ENCODE data around the gene CORO2A.
"Not testable (repeated sequence)": the region's sequence is repeated elsewhere in the genome, so short reads cannot be mapped to it uniquely, and the experiment has no call there.

Gene CORO2A

DNA sequence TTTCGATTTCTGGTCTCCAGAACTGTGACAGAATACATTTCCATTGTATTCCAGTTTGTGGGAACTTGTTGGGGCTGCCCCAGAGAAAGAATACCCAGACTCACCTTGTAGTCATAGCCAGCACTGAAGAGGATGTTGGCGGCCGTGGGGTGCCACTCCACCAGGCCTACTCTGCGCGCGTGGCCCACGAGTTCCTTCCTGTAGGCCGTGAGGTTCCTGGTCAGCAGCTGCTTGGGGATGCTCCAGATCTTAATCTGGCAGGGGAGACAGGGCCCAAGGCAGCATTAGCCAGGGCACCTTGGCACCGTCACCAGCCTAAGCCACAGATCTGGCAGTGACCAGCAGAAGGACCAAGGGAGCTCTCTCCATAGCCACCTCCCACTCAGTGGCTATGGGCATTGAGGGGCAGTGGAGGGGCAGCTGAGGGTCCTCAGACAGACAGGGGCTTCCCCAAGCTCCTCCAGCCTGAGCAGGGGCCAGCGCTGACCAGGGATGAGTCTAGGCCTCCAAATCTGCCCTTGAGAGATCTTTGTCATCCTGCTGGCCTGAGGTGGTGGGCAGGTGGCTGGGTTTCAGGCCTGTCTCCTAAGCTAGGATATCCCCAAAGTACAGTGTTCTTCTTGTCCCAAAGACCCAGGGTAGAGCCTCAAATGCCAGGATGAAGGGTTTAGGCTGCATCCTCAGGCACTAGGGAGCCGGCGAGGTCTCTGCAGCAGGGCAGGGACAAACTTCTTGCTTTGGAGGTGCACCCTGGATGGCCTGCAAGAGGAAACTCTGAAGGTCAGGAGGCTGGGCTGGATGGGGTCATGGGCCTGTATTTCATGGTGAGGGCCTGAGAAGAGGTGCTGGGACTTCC is 57.5 kb downstream of the CORO2A start:
- FAIRE-seq = no peak

DNA sequence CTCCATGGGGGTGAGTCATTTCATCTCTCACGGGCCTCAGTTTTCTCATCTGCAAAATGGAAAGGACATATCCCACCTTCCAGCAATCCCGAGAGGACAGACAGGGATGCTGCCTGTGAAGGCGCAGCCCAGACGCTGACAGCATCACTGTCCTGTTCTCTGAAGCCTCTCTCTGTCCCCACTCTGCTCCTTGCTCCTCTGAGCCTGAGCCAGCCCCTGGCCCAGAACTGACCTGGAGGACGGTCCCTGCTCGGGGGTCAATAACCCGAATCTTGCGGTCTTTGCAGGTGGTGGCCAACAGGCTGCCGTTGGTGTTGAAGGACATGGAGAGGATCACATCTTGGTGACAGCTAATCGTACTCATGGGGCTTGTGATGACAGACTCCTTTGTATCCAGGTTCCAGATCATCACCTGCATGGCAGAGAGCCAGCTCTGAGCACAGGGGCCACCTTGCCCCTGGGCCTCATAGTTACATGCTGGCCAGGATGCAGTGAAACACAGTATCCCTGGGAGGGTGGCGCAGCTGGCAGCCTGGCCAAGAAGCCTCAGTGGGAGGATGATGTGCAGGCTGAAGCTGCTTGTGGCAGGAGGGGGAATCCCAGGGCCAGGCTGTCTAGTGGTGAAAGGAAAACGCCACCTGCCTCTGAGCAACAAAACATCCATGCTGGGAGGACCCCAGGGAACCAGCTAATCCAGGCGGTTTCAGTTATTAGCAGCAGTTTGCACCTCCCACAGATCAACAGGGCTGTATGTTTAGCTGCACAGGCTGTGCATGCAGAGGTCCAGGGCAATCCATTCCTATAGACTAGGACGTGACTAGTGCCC is 59.4 kb downstream of the CORO2A start:
- FAIRE-seq = no peak

DNA sequence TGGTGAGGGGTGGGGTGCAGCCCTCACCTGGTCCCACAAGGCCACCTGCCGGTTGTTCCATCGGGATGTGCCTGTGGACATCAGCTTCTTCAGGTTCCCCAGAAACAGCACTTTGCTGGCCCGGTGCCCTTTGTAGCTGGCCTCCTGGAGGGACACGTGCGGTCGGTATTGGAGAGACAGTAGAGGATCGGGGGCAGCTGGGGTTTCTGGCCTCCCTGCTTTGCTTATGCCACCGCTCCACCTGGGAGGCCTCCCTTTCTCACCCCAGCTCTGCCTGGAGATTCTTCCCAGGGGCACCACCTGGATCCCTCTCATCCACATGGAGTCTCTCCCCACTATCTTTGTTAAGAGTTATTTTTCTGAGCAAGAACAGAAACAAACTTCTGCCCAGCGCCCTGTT is 60.3 kb downstream of the CORO2A start:
- FAIRE-seq = no peak

DNA sequence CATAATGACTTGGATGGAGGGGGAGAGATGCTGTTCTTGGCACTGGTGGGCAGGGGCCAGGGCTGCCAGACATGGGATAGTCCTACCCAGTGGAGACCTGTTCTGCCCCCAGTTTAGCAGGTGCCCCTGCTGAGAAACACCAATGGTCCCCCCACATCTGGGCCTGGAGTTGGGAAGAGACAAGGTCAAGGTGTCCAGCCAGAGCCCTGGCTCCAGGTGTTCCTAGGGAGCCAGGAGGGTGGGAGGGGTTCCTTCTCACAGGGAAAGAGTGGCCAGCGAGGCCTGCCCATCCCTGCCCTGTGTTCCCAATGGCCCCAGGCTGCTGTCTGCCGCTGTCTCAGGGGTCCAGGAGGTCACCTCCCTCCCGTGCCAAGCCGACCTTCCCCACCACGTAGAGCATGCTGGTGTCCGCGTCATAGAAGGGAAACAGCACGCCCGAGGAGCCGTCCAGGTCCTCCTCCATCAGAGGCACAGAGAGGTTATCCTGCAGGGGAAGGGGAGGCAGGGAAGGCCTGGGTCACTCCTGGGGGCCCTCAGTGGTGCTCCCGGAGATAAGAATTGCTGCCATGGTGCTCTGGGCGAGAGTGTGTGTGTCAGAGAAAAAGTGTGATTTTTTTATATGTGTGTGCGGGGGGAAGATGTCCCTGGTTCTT is 61.7 kb downstream of the CORO2A start:
- no peak for FAIRE-seq

DNA sequence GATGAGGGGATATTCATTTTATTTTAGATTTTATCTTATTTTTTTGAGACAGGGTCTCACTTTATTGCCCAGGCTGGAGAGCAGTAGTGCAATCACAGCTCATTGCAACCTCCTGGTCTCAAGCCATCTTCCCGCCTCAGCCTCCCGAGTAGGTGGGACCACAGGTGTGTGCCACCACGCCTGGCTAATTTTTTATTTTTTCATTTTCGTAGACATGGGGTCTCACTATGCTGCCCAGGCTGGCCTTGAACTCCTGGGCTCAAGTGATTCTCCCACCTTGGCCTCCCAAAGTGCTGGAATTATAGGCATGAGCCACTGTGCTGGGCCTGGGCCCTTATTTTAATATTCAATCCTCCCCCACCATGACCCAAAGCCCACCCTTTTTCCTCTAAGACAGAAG is 62.4 kb downstream of the CORO2A start:
- FAIRE-seq = not testable (repeated sequence)

DNA sequence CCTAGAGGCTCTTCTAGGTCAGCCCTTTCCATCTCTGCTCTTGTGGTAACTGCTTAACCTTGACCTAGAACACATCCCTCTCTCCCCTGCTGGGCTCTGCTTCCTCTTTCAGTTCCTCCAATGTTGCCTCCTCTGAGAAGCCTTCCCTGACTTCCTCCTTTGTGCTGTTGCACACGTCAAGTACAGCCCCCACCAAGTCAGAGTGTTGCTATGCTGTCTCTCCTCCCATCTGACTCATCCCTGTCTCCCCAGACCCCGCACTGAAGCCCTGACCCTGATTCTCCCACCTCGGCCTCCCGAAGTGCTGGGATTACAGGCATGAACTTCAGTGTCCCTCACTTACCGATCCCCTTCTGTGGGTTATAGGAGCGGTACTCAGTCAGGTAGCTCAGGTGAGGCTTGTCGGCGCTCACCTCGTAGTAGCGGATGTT is 63.0 kb downstream of the CORO2A start:
- FAIRE-seq = no peak

DNA sequence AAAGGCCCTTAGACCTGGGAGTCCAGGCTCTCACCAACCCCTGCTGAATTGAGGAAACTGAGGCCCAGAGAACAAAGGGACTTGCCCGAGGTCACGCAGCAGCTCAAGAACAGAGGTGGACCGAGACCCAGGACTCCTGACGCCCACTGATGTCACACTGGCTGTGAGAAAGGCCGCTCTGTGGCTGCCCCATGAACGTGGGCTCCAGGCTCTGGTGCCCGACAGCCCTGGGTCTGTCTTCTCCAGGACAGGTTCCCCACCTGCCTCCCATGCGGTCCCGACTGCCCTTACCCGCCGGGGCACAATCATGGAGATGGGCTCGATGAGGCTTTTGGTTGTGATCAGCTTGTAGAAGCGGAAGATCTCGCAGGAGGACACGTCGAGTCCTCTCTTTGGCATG is 64.1 kb downstream of the CORO2A start:
- no peak for FAIRE-seq

DNA sequence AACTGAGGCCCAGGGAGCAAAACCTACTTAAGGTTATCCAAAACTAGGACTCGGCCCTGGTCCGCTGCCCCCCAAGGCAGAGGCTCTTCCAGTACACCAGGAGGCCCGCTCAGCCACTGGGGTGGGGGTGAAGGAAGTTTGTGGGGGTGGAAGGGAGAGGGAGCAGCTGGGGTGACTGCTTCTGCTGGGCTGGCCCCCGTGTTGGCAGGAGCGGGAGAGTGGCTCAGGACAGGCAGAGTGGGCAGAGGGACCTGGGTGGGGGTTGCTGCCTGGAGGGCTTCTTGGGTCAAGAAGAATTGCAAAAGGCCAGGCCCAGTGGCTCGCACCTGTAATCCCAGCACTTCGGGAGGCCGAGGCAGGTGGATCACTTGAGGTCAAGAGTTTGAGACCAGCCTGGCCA is 65.2 kb downstream of the CORO2A start:
- no peak for FAIRE-seq

DNA sequence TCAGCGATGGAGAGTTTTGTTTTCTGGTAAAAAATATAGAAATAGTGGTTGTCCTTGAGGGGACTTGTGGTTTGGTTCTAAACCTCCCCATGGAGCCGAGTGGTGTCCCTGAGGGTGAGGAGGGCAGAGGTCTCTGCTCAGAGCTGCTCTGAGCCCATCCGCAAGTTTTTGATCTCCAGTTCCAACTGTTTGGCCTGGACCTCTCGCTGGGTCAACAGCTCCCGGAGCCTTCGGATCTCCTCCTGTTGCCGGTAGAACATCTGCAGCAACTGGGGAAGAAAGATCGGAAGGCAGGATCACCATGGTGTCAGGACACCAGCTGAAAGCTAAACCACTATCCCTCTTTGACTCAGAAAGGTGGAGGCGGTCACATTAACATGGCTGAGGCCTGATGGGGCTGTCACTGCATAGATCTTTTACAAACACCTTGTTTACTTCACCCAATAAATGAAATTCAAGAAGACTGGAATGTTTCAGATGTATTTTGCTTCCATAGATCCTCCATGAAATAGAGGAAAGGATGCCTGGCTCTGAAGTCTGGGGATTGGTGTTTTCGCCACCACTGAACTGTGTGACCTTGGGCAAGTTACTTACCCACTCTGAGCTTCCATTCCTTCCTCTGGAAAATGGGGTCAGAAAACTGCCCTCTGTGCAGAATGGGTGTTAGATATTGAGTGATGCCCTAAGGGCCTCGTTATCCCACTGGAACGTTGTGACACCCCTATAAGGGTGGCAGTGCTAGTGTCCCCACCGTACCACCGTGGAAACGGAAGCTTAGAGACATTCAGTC is 67.6 kb downstream of the CORO2A start:
- no peak for FAIRE-seq

DNA sequence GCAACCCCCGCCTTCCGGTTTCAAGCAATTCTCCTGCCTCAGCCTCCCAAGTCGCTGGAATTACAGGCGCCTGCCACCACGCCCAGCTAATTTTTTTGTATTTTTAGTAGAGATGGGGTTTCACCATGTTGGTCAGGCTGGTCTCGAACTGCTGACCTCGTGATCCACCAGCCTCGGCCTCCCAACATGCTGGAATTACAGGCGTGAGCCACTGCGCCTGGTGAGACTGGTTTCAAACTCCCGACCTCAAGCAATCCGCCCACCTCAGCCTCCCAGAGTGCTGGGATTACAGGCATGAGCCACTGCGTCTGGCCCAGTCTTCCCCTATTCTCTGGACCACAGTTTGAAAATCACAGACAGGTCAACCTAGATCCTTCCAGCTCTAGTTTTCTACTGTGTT is 68.3 kb downstream of the CORO2A start:
- FAIRE-seq = not testable (repeated sequence)

DNA sequence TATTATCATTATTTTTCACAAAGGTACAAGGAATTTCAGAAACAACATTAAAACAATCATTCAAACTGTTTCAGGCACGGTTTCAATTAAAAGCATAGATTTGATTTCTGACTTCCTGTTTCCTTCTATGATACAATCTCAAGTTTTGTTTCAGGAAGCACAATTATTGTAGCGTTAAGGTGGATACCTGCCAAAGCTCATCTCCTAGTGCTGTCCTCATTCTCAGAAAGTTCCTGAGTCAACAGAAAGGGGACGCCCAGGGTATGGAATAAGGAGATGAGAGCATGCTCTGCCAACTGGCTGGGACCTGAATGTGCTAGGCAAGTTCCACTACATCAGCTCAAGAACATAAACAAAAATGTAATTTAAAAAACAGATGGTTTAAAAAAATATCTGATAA is 71.4 kb downstream of the CORO2A start:
- FAIRE-seq = no peak

DNA sequence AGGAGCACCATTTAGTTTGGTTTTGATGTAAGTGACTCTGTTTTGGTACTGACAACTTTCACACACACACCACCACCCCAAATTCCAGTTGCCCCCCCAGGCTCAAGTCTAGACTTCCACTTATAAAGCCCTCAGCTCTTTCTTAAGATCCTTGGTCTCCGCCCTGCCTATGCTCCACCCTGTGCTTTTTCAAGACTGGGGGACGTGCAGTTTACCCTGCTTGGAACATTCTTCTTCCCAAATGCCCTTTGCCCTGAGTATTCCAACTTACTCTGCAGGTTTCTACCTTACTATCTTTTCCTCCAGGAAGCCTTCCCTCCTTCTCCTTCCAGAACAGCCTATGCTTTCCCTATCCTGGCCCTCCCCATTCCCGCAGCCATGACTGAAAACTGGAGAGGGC is 72.0 kb downstream of the CORO2A start:
- no peak for FAIRE-seq

DNA sequence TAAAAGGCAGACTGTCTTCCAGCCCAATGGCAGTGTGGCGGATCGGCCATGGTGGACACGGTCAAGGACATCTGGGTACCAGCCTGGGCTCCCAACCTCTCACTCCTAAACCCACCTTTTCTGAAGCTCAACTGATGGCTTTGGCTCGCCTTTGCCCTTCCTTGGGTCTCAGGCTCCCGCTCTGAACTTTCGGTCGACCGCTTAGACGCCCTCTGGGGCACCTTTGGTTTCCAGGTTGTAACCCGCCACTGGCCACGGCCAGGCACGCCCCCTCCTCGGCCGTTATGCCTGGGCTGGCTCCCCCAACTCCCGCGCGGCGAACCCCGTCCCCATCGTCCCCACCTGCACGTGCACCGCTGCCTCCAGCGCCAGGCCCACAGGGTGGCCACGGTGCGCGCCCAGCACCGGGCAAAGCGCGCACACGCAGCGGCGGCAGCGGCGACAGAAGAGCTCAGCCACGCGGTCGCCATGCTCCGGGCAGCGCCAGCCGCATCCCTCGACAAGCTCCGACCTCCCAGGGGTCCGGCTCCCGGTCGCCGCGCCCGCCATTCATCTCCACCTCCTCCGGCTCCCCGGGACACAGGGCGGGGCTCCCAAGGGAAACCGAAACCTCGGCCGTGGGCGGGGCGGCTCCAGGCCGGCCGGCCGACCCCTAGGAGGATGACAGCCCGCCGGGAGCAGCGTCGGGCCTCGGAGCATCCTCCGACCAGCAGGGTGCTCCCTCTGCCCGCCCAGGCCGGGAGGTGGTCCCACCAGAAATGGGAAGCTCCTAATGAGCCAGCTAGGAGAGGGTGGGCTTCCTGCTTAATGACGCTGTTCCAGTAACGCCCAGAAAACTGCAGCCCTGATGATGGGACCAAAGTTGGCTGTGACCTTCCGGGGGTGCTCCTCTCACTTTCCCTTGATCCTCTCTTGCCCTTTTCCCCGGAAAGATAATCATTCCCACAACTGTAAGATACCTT is 73.5 kb downstream of the CORO2A start, which contains the start of gene TRIM14:
Gene TRIM14, minus strand, starts transcription at position 583 of the 962 bp plus-strand sequence. Its CDS starts 34 bp downstream, at position 549.
- no peak for FAIRE-seq

DNA sequence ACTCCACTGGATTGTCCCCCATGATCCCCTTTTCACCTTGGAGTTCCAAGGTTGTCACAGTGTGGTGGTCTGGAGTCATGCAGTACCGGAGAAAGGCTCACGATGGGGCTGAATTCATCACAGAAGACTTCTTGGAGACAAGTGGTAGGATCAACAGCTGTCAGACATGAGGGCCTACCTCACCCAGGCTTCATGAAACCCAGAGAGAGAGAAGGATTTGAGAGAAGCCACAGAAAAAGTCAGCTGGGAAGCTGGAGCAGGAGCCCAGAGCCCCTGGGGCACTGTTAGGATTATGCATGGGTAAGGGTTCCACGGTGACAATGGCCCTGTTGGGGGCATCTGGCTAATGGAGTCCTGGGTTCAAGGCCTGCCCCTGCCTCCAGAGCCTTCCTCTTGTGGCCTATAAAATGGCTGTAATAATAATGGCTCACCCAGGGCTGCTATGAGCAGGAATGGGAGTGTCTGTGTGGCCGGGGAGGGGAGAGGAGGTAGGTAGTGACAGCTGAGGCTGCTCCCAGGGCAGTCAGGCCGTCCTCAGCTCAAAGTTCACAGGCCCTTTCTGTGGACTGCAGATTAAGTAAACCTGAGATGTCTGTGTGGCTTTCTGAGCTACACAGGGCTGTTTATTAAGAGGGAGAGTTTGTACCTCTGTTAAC is 74.3 kb downstream of the CORO2A start:
- FAIRE-seq = no peak

DNA sequence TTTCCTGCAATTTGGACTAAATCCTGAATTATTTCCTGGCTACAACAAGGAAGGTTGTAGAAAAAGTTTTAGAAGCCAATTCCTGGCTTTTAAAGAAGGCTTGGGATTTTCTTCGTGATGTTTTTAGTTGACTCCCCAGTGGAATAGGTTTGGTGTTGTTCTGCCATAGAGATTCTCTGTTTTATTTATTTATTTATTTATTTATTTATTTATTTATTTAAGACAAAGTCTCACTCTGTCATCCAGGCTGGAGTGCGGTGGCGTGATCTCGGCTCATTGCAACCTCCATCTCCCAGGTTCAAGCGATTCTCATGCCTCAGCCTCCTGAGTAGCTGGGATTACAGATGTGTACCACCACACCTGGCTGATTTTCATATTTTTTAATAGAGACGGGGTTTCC is 75.3 kb downstream of the CORO2A start:
- not testable (repeated sequence) for FAIRE-seq

DNA sequence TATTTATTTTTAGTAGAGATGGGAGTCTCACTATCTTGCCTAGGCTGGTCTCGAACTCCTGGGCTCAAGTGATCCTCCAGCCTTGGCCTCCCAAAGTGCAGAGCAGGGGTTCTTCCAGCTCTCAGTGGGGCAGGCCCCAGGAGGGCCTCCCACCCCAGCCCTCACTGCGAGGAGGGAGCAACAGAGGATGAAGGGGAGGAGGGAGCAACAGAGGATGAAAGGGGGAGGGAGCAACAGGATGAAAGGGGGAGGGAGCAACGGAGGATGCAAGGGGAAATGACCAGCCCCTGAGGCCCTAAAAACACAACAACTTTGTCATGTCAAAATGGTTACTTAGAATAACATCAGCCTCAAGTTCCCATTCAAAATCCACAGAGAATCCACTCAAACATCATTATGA is 83.4 kb downstream of the CORO2A start:
- no peak for FAIRE-seq

DNA sequence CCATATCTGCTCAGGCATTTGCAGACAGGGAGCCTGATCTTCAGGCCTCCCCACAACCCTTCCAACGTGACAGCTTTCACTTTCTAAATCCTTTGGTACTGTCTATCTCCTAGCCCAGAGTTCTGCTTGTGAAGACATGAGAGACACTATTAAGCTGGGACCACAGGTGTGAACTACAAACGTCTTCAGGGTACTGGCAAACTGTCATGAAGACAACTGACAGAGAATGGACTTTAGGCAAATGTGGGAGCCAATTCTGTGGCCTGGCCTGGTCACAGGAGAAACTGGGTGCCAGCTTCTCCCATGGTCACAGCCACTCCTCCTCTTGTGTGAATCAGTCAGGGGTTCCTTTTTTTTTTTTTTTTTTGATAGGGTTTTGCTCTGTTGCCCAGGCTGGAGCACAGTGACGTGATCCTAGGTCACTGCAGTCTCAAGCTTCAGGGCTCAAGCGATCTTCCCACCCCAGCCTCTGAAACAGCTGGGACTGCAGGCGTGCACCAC is 83.9 kb downstream of the CORO2A start:
- FAIRE-seq = no peak

DNA sequence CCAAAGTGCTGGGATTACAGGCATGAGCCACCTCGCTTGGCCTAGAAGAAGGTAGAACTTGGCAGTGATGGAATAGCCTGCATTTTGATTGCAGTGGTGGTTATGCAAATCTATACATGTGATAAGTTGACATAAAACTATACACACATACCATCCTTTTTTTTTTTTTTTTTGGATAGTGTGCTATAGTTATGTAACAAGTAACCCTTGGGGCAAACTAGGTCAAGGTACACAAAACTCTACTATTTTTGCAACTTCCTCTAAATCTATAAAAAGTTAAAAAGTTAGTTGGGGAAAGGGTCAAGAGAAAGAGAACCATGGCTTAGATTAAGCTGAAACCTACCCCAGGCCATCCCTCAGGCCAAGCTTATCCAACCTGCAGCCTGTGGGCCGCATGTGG is 84.5 kb downstream of the CORO2A start:
- no peak for FAIRE-seq

DNA sequence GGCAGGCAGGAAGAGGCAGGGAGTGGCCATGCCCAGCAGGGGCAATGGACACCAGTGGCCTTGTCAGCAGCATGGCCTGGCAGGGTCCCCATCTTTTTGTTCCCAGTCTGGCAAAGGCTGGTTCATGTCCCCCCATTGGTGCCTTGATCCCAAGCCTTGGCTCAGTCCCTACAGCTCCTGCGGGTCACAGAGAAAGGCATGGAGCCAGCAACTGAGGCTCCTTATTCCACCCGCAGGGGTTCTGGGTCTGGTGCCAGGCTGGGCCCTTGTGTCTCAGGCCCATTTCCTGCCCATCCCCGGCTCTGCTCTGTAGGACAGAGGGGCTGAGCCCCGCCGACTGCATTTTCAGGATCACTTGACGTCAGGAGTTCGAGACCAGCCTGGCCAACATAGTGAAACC is 87.4 kb downstream of the CORO2A start:
- no peak for FAIRE-seq

DNA sequence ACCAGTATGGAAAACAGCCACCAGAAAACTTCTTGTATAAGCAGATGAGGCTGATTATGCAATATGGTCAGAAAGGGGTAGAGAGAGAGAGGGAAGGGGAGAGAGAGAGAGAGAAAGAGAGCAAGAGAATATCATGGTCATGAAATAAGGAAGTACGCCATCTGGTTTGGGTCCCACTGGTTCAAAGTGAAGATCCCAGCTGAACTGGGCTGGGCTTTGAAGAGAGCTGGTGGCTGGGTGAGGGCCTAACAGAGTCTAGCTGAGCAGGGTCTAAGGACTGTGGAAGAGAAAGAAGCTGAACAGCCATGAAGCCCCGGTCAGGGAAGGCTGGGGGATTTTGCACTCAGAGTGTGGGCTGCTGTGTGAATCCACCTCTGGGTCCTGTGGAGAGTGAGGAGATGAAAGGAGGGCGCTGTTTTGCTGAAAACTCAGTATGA is 88.0 kb downstream of the CORO2A start:
- FAIRE-seq = no peak

DNA sequence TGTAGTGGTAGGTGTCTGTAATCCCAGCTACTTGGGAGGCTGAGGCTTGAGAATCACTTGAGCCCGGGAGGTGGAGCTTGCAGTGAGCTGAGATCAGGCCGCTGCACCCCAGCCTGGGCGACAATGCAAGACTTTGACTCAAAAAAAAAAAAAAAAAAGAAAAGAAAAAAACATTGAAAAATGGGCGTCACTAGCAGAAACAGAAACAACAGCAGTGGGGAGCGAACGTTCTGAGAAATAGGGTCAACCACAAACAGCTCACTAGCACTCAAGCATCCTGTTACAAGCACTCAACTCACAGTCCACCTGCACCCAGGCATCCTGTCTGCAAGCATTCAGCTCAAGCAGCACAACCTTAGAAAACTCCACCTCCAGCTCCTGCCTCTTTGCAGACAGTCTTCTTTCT is 90.6 kb downstream of the CORO2A start:
- FAIRE-seq = no peak
